ENCODE results near the gene PHF11.
"Not testable (repeated sequence)": the region's sequence is repeated elsewhere in the genome, so short reads cannot be mapped to it uniquely, and the experiment has no call there.

Gene PHF11

GRCh38 chr13:49546561-49546960 is 50.8 kb downstream of the PHF11 start:
- DNase-seq (ENCODE audit: low spot score): no peak

GRCh38 chr13:49549289-49549688 is 53.5 kb downstream of the PHF11 start:
- DNase-seq (ENCODE audit: low spot score): no peak

- DNase-seq (ENCODE audit: low spot score): no peak
Observed at GRCh38 chr13:49550942-49551644, 55.3 kb downstream of the PHF11 start.

GRCh38 chr13:49553888-49554287 is 58.1 kb downstream of the PHF11 start:
- DNase-seq (ENCODE audit: low spot score): no peak

- no peak for DNase-seq (ENCODE audit: low spot score)
Observed at GRCh38 chr13:49554387-49554786, 58.6 kb downstream of the PHF11 start.

- DNase-seq (ENCODE audit: low spot score): no peak
Observed at GRCh38 chr13:49559006-49559405, 63.3 kb downstream of the PHF11 start.

GRCh38 chr13:49560270-49561061 is 64.7 kb downstream of the PHF11 start:
- DNase-seq (ENCODE audit: low spot score): peak; percentile 65

GRCh38 chr13:49561062-49561410 is 65.3 kb downstream of the PHF11 start:
- peak; percentile 32 for DNase-seq (ENCODE audit: low spot score)

GRCh38 chr13:49563516-49563915 is 67.8 kb downstream of the PHF11 start:
- DNase-seq (ENCODE audit: low spot score): no peak

- DNase-seq (ENCODE audit: low spot score): not testable (repeated sequence)
Observed at GRCh38 chr13:49565461-49565860, 69.7 kb downstream of the PHF11 start.

- DNase-seq (ENCODE audit: low spot score): no peak
Observed at GRCh38 chr13:49566461-49566860, 70.7 kb downstream of the PHF11 start.

GRCh38 chr13:49567491-49567890 is 71.7 kb downstream of the PHF11 start:
- DNase-seq (ENCODE audit: low spot score): peak; percentile 30

GRCh38 chr13:49569993-49570689 is 74.4 kb downstream of the PHF11 start:
- DNase-seq (ENCODE audit: low spot score): peak; percentile 18

GRCh38 chr13:49571299-49572240 is 75.8 kb downstream of the PHF11 start:
- DNase-seq (ENCODE audit: low spot score): peak; percentile 14
